Activated CD4-positive, alpha-beta memory T cell treated with anti-CD3 and anti-CD28 coated beads for 36 hours (primary cell): ENCODE measurements around the gene LCE1B. TPM values are rescaled to one million over a fixed set of nuclear protein-coding genes. Genes with fewer than 3 reads are reported as not detected.

Source experiments
- CTCF ChIA-PET: fragments of 350-600 bp; sonication (Branson Sonifier 250); formaldehyde crosslinking; loops from one replicate; lab custom pipeline; 2021; ENCODE audit warnings: antibody characterized with exemption, inconsistent platforms; lab: Charles Lee
- POLR2A ChIA-PET: fragments of 350-600 bp; sonication (Branson Sonifier 250); formaldehyde crosslinking; loops from one replicate; lab custom pipeline; 2021; ENCODE audit warnings: antibody characterized with exemption; lab: Charles Lee
- DNase-seq: peaks from one replicate; pipeline ENCODE4 v3.0.0-alpha.2; 2020
- H3K27ac Mint-ChIP-seq: one replicate; pipeline ENCODE4 v1.8.0; 2021; ENCODE audit warnings: mixed read lengths
- H3K27me3 Mint-ChIP-seq: one replicate; pipeline ENCODE4 v1.8.0; 2021; ENCODE audit warnings: mixed read lengths
- H3K36me3 Mint-ChIP-seq: one replicate; pipeline ENCODE4 v1.8.0; 2021; ENCODE audit warnings: mixed read lengths
- H3K4me1 Mint-ChIP-seq: one replicate; pipeline ENCODE4 v1.8.0; 2021; ENCODE audit warnings: low read depth, mixed read lengths
- H3K4me3 Mint-ChIP-seq: one replicate; pipeline ENCODE4 v1.8.0; 2021; ENCODE audit warnings: mild to moderate bottlenecking, mixed read lengths
- H3K9me3 Mint-ChIP-seq: one replicate; pipeline ENCODE4 v1.8.0; 2021; ENCODE audit warnings: mixed read lengths
- intact Hi-C: fragments of 100-400 bp; cut with micrococcal nuclease; formaldehyde crosslinking; loops from one replicate; pipeline ENCODE4 v1.15.1; 2023
- total RNA-seq, 2 experiments: library from RNA; stranded (reverse); gene quantifications; one replicate each; pipeline ENCODE4 v1.2.3, GENCODE V29; 2021

The LCE1B gene, protein sequence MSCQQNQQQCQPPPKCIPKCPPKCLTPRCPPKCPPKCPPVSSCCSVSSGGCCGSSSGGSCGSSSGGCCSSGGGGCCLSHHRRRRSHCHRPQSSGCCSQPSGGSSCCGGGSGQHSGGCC
- not detected for total RNA-seq

DNA sequence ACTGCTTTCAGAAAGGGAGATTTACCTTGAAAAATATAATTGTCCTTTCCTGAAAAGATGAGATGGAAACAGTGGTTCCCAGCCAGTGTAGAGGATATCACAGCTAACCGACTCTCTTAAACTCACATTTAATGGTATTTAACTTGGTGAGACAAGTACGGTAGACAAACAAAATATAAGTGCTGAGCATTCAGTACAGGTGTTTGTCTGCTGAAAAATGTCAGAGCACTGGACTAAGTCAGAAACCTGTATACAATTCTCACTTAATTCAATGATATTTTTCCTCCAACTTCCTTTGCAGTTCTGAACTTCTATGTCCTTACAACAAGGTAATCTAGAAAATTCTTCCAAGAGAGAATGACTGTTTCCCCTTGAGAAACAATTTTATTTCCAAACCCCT lies at the start of gene LCE1B:
TSS of gene LCE1B (plus strand) at position 301 of the 400 bp plus-strand sequence. CDS start 476 bp downstream, outside the sequence.
- intact Hi-C loops = no loop called here
- POLR2A ChIA-PET = no interaction called here
- Mint-ChIP-seq H3K36me3 (no peaks in the 10 kb centered on the region), H3K4me3 (no peak within 1 kb of the TSS), H3K27ac (no peak within 1 kb of the TSS), H3K4me1 (no peaks in the 10 kb centered on the region), H3K27me3 (peaks cover 7% of the 10 kb centered on the region), H3K9me3 (no peaks in the 10 kb centered on the region)
- no peak for DNase-seq
- CTCF ChIA-PET = no interaction called here

DNA sequence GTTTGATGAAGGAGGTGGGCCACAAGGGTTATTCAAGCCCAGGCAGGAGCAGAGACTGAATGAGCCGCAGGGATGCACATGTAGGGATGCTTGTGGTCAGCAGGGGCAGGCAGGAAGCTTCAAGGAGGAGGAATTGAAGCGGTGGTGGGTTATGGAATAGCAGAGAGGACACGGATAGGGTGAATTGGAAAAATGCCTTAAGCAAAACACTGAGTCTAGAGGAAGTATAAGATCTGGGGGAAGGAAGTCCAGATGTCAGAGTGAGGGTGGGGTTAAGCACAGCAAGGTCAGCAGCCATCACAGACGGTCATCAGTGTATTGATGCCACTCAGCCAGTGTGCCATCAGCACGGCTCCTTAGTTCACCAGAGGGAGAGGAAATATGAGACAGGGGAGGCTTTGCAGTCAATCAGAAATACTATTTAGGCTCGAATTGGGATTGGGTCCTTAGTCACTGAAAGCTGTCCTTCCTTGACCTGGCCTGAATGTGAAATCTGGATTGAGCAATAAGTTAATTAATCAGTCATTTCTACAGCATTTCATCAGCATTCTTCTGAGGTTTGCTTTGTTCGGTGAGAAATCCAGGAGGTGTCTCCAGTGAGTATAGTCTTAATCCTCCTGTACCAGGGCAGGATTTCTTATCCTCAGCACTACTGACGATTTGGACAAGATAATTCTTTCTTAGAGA lies 42.8 kb upstream of the LCE1B start:
- ChIA-PET CTCF (interaction anchor here (0.5 kb wide), 1 partner anchor 115 kb away, joined by 3 read pairs; no protein-coding TSS in a partner anchor), POLR2A (no interaction called here)
- DNase-seq = no peak
- intact Hi-C loops = no loop called here
- Mint-ChIP-seq H3K27ac (no peak overlapping the region), H3K36me3 (no peaks in the 10 kb centered on the region), H3K4me1 (no peaks in the 10 kb centered on the region), H3K9me3 (no peaks in the 10 kb centered on the region), H3K27me3 (peaks cover 2% of the 10 kb centered on the region), H3K4me3 (no peak overlapping the region)

DNA sequence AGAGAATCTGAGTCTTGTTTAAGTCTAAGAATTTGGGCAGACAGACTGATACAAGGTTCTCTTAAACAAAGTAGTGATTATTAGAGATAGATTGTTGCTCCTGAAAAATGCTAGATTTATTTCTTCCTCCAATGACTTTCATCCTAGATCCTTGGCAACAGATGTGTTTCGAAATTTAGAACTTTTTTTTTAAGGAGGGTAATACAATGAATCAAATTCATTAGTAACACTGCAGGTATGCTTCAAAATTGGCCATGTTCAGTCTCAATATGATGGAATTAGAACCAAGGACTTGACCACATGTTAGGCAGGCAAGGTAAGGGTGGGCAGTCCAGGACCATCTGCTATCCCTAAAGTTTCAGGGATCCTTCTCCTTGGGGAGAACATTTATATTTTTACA lies 41.4 kb upstream of the LCE1B start:
- ChIA-PET CTCF (no interaction called here), POLR2A (no interaction called here)
- H3K27ac Mint-ChIP-seq = no peak overlapping the region
- DNase-seq = no peak
- H3K36me3 Mint-ChIP-seq = no peaks in the 10 kb centered on the region
- intact Hi-C loops = no loop called here
- H3K4me1 Mint-ChIP-seq = no peaks in the 10 kb centered on the region
- no peak overlapping the region for H3K4me3 Mint-ChIP-seq
- peaks cover 10% of the 10 kb centered on the region for H3K27me3 Mint-ChIP-seq
- H3K9me3 Mint-ChIP-seq = no peaks in the 10 kb centered on the region

DNA sequence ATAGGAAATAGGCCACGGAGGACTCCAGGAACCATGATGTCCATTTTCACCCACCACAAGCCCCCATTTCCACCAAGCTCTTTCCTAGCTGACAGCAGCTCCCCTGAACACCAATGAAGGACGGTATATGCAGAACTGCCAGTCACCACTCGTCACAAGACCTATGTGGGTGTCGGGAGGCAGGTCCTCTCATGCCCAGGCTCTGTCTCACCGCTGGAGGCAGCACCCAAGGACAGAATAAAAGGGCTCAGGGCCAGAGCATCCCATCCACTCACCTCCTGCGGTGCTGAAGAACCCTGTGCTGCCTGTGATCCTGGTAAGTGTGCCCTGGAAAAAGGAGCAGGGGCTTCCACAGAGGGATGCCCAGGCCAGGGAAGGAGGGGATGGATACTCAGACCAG lies 36.9 kb upstream of the LCE1B start, which contains the start of gene LCE1F:
TSS of gene LCE1F (plus strand) at position 266 of the 400 bp plus-strand sequence. CDS start 1,232 bp downstream, outside the sequence.
- POLR2A ChIA-PET = no interaction called here
- H3K27me3 Mint-ChIP-seq = peaks cover 22% of the 10 kb centered on the region
- H3K9me3 Mint-ChIP-seq = no peaks in the 10 kb centered on the region
- CTCF ChIA-PET = no interaction called here
- H3K4me3 Mint-ChIP-seq = no peak within 1 kb of the TSS
- no peaks in the 10 kb centered on the region for H3K4me1 Mint-ChIP-seq
- no peak for DNase-seq
- intact Hi-C loops = no loop called here
- H3K27ac Mint-ChIP-seq = no peak within 1 kb of the TSS
- no peaks in the 10 kb centered on the region for H3K36me3 Mint-ChIP-seq

DNA sequence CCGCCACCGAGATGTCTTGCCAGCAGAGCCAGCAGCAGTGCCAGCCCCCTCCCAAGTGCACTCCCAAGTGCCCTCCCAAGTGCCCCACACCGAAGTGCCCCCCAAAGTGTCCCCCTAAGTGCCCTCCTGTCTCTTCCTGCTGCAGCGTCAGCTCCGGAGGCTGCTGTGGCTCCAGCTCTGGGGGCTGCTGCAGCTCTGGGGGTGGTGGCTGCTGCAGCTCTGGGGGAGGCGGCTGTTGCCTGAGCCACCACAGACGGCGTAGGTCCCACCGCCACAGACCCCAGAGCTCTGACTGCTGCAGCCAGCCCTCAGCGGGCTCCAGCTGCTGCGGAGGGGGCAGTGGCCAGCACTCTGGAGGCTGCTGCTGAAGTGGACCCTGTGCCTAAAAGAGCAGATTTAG lies 35.4 kb upstream of the LCE1B start:
- POLR2A ChIA-PET = no interaction called here
- DNase-seq = no peak
- Mint-ChIP-seq H3K27me3 (peaks cover 22% of the 10 kb centered on the region), H3K27ac (no peak overlapping the region), H3K9me3 (no peaks in the 10 kb centered on the region), H3K4me3 (no peak overlapping the region), H3K4me1 (no peaks in the 10 kb centered on the region), H3K36me3 (no peaks in the 10 kb centered on the region)
- intact Hi-C loops = no loop called here
- CTCF ChIA-PET = interaction anchor here (0.7 kb wide), 1 partner anchor 120 kb away, joined by 3 read pairs; no protein-coding TSS in a partner anchor

DNA sequence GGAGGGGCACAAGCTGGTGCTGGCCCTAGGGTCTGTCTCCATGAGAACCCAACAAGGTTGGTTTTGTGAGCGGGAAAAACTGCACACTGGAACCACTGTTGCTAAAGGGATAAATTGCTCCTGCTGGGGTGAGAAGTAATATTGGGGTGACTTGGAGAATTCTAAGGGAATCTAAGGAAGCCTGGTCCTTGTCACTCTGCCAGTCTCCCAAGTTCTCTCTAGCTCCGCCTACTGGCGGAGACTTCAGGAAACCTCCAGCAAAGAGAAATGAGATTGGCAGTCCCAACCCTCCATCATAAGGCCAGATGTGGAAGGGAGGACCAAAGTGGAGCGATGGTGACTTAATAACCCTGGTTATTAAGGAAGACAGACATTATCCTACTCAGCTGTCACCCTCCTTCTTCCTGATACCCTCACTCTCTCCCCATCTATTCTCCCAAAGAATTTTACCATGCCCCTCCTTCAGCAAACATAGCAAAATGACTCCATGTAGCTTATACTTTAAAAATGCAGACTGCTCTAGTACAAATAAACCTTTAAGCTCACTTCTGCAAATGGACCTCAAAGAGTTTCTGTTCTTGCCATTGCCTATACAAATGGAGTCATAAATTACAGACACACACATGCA lies 34.1 kb upstream of the LCE1B start:
- Mint-ChIP-seq H3K36me3 (no peaks in the 10 kb centered on the region), H3K4me3 (no peak overlapping the region), H3K27me3 (peaks cover 22% of the 10 kb centered on the region), H3K4me1 (no peaks in the 10 kb centered on the region), H3K27ac (no peak overlapping the region), H3K9me3 (no peaks in the 10 kb centered on the region)
- POLR2A ChIA-PET = no interaction called here
- intact Hi-C loops = no loop called here
- DNase-seq = peak; percentile 14
- CTCF ChIA-PET = interaction anchor here (0.6 to 1.0 kb wide), 2 partner anchors 13 to 310 kb away, joined by 3 to 4 read pairs; no protein-coding TSS in a partner anchor

DNA sequence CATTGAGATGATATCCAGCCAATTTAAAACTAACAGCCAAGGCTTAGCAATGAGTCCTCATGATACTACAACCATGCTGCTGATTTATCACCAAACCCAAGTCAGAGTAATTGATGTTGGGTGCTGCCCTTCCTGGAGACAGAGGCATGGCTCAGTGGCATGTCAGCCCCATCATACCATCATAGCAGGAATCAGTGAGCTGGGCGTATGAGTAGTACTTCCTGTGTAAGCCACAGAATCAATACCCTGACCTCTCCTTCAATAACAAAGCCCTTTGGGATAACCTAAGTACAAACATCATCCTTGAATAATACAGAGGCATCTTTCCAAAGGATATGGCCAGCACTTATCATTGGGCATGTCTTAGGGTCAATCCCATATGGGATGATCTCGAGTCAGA lies 28.7 kb upstream of the LCE1B start:
- peaks cover 36% of the 10 kb centered on the region for H3K27me3 Mint-ChIP-seq
- POLR2A ChIA-PET = no interaction called here

DNA sequence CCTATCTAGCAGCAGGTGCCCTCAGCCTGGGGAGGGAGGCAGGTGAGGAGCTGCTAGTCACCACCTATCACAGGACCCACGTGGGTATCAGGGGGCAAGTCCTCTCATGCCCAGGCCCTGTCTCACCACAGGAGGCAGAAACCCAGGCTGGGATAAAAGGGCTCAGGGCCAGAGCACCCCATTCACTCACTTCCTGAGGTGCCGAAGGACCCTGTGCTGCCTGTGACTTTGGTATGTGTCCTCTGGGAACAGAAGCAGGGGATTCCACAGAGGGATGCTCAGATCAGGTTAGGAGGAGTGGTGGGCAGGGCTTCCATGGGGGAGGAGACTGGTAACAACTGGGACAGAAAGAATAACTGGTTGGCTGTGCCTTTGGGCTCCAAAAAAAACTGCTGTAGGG lies 25.7 kb upstream of the LCE1B start, which contains the start of gene LCE1E:
TSS of gene LCE1E (plus strand) at position 181 of the 400 bp plus-strand sequence. CDS start 1,043 bp downstream, outside the sequence.
- Mint-ChIP-seq H3K27ac (no peak within 1 kb of the TSS), H3K36me3 (no peaks in the 10 kb centered on the region), H3K4me3 (no peak within 1 kb of the TSS), H3K9me3 (no peaks in the 10 kb centered on the region), H3K27me3 (peaks cover 42% of the 10 kb centered on the region), H3K4me1 (no peaks in the 10 kb centered on the region)
- intact Hi-C loops = no loop called here
- no peak for DNase-seq
- POLR2A ChIA-PET = no interaction called here
- CTCF ChIA-PET = no interaction called here

More for the DNA sequence above, 28.7 kb upstream of the LCE1B start:
- Mint-ChIP-seq H3K36me3 (no peaks in the 10 kb centered on the region), H3K9me3 (no peaks in the 10 kb centered on the region), H3K4me1 (no peaks in the 10 kb centered on the region), H3K4me3 (no peak overlapping the region), H3K27ac (no peak overlapping the region)
- intact Hi-C loops = no loop called here
- CTCF ChIA-PET = no interaction called here
- DNase-seq = no peak

DNA sequence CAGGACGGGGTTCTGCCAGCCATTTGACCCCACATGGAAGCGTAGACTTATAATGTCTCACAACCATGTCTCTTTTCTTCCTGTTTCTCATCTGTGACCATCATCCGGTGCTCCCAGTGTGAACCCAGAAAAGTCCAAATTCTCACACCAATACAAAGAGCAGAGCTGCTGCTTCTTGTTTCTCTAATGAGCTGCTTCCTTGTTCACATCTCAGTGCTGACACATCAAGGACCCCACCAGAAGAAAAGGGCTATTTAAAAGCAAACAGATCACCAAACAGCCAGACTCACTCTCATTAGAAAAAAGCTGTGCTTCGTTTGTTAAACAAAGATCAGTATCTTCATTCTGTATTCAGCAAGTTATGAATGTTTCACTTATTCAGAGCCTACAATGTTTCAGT lies 16.1 kb upstream of the LCE1B start:
- no peak overlapping the region for H3K27ac Mint-ChIP-seq
- ChIA-PET CTCF (no interaction called here), POLR2A (no interaction called here)
- intact Hi-C loops = no loop called here
- no peak for DNase-seq
- H3K9me3 Mint-ChIP-seq = no peaks in the 10 kb centered on the region
- no peaks in the 10 kb centered on the region for H3K36me3 Mint-ChIP-seq
- H3K27me3 Mint-ChIP-seq = peaks cover 14% of the 10 kb centered on the region
- H3K4me1 Mint-ChIP-seq = no peaks in the 10 kb centered on the region
- H3K4me3 Mint-ChIP-seq = no peak overlapping the region

DNA sequence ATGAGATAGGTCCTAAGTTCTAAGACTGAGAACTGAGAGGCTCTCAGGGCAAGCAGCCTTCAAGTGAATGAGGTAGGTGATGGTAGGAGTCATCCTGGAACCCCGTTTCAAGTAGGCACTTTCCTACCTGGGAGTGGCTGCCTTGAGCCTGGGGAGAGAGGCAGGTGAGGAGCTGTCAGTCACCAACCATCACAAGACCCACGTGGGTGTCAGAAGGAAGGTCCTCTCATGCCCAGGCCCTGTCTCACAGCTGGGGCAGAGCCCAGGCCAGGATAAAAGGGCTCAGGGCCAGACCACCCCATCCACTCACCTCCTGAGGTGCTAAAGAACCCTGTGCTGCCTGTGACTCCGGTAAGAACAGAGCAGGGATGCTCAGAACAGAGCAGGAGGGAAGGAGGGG lies 15.3 kb upstream of the LCE1B start, which contains the start of gene LCE1D:
TSS of gene LCE1D (plus strand) at position 301 of the 400 bp plus-strand sequence. CDS start 1,074 bp downstream, outside the sequence.
- CTCF ChIA-PET = no interaction called here
- POLR2A ChIA-PET = no interaction called here

DNA sequence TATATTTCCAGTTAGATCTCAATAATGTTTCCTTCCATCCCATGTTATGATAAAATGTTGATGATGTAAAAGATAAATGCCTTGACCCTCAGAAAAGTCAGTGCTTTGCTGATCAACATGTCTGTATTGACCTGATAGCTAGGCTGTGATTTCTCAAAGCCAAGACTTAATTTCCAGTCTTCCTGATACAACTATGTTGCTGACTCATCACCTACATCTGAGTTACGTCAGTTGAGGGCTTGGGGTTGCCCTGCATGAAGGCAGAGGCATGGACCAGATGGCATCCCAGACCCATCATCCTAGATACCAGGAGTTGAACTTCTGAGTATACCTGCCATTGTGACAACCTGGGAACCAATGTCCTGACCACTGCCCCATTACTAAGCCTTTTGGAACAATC lies 10.4 kb upstream of the LCE1B start:
- Mint-ChIP-seq H3K27ac (no peak overlapping the region), H3K4me3 (no peak overlapping the region), H3K9me3 (no peaks in the 10 kb centered on the region), H3K36me3 (no peaks in the 10 kb centered on the region), H3K27me3 (peaks cover 34% of the 10 kb centered on the region), H3K4me1 (no peaks in the 10 kb centered on the region)
- ChIA-PET POLR2A (no interaction called here), CTCF (no interaction called here)
- intact Hi-C loops = no loop called here
- DNase-seq = no peak

More for the DNA sequence above, 15.3 kb upstream of the LCE1B start, which contains the start of gene LCE1D:
- Mint-ChIP-seq H3K4me3 (no peak within 1 kb of the TSS), H3K27me3 (peaks cover 16% of the 10 kb centered on the region), H3K27ac (no peak within 1 kb of the TSS), H3K4me1 (no peaks in the 10 kb centered on the region), H3K36me3 (no peaks in the 10 kb centered on the region), H3K9me3 (no peaks in the 10 kb centered on the region)
- intact Hi-C loops = no loop called here
- no peak for DNase-seq

DNA sequence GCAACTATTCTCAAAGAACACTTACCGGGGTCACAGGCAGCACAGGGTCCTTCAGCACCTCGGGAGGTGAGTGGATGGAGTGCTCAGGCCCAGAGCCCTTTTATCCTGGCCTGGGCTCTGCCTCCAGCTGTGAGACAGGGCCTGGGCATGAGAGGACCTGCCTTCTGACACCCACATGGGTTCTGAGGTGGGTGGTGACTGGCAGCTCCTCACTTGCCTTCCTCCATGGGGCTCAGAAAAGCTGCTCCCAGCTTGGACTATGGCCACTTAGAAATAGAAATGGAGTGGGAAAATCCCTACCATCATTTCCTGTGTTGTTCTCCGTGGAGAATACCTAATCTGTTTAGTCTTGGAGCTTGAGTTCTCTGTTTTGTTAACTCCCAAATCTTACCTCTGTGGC lies 5.2 kb upstream of the LCE1B start, which contains the start of gene LCE1C:
TSS of gene LCE1C (minus strand) at position 76 of the 400 bp plus-strand sequence. CDS start 1,173 bp downstream, outside the sequence.
- H3K9me3 Mint-ChIP-seq = no peaks in the 10 kb centered on the region
- no peak within 1 kb of the TSS for H3K4me3 Mint-ChIP-seq
- CTCF ChIA-PET = no interaction called here
- POLR2A ChIA-PET = no interaction called here
- H3K27ac Mint-ChIP-seq = no peak within 1 kb of the TSS
- intact Hi-C loops = no loop called here
- no peaks in the 10 kb centered on the region for H3K4me1 Mint-ChIP-seq
- no peaks in the 10 kb centered on the region for H3K36me3 Mint-ChIP-seq
- H3K27me3 Mint-ChIP-seq = peaks cover 24% of the 10 kb centered on the region
- DNase-seq = no peak
